OCI-M2 (cell line): Measurements from ENCODE around the gene STAT5B.
"Not testable (repeated sequence)": the region's sequence is repeated elsewhere in the genome, so short reads cannot be mapped to it uniquely, and the experiment has no call there.

Source experiments
- DNase-seq: peaks from one replicate; lab custom pipeline; 2025; ENCODE audit not compliant: unreplicated experiment; lab: John Stamatoyannopoulos, UW

Gene STAT5B

GRCh38 chr17:42276359-42276608 lies at the start of gene STAT5B:
STAT5B (minus strand) TSS chr17:42276391; CDS start chr17:42232127, 44,264 bp downstream.
- DNase-seq = no peak

- DNase-seq = no peak
These were observed 48.8 kb upstream of the STAT5B start for GRCh38 chr17:42325026-42325425.

- no peak for DNase-seq
These were observed 47.1 kb upstream of the STAT5B start for GRCh38 chr17:42323268-42323773.

GRCh38 chr17:42322382-42323267 lies 46.4 kb upstream of the STAT5B start:
- DNase-seq = peak; percentile 66

- DNase-seq = no peak
These were observed 45.4 kb upstream of the STAT5B start for GRCh38 chr17:42321555-42321954.

- not testable (repeated sequence) for DNase-seq
These were observed 41.8 kb upstream of the STAT5B start for GRCh38 chr17:42317967-42318366.

GRCh38 chr17:42317266-42317845 lies 41.2 kb upstream of the STAT5B start:
- DNase-seq = no peak

GRCh38 chr17:42316755-42317154 lies 40.6 kb upstream of the STAT5B start:
- DNase-seq = no peak

- no peak for DNase-seq
These were observed 39.4 kb upstream of the STAT5B start for GRCh38 chr17:42315402-42316156.

- peak; percentile 54 for DNase-seq
These were observed 37.8 kb upstream of the STAT5B start for GRCh38 chr17:42313773-42314566.

GRCh38 chr17:42313389-42313772 lies 37.2 kb upstream of the STAT5B start:
- peak; percentile 37 for DNase-seq

GRCh38 chr17:42312285-42313130 lies 36.3 kb upstream of the STAT5B start:
- peak; percentile 66 for DNase-seq

- DNase-seq = no peak
These were observed 35.8 kb upstream of the STAT5B start for GRCh38 chr17:42312035-42312284.

- no peak for DNase-seq
These were observed 35.2 kb upstream of the STAT5B start for GRCh38 chr17:42311240-42312034.

GRCh38 chr17:42310787-42311215 lies 34.6 kb upstream of the STAT5B start:
- DNase-seq = no peak

- no peak for DNase-seq
These were observed 34.0 kb upstream of the STAT5B start for GRCh38 chr17:42309986-42310786.

- DNase-seq = no peak
These were observed 33.0 kb upstream of the STAT5B start for GRCh38 chr17:42309142-42309541.

- no peak for DNase-seq
These were observed 32.3 kb upstream of the STAT5B start for GRCh38 chr17:42308446-42308845.
